DND-41 (cell line): Measurements from ENCODE around the gene CACNG3.

Source experiments
- ATAC-seq: fragments of 200-7000 bp; cut with Tn5 transposase; 3 replicates; pipeline ENCODE4 v1.9.1; 2021; ENCODE audit warnings: low read depth; ENCODE audit not compliant: insufficient read depth
- DNase-seq: peaks from one replicate; pipeline ENCODE4 v3.0.0-alpha.2; 2020
- H2AFZ ChIP-seq: 2 replicates; pipeline ENCODE4 v1.6.0; 2012; ENCODE audit warnings: low read depth, low read length
- H3K27ac ChIP-seq: 2 replicates; pipeline ENCODE4 v1.5.1; 2012; ENCODE audit warnings: low read length, inconsistent platforms
- H3K27me3 ChIP-seq: fragments of 200-600 bp; sonication (generic); 2 replicates; pipeline ENCODE4 v1.6.0; 2012; ENCODE audit warnings: low read length, mild to moderate bottlenecking, inconsistent platforms; ENCODE audit not compliant: insufficient read depth, poor library complexity
- H3K36me3 ChIP-seq: 2 replicates; pipeline ENCODE4 v1.5.1; 2012; ENCODE audit warnings: low read length, inconsistent platforms; ENCODE audit not compliant: insufficient read depth
- H3K4me1 ChIP-seq: 2 replicates; pipeline ENCODE4 v1.5.1; 2012; ENCODE audit warnings: mild to moderate bottlenecking, low read length; ENCODE audit not compliant: insufficient read depth
- H3K4me2 ChIP-seq: 2 replicates; pipeline ENCODE4 v1.6.0; 2012; ENCODE audit warnings: mild to moderate bottlenecking, moderate library complexity, low read length, inconsistent platforms; ENCODE audit not compliant: insufficient read depth
- H3K4me3 ChIP-seq, 2 experiments: fragments of 200-600 bp in 1 of 2; shearing (Covaris generic) in 1 of 2; 2 replicates each; pipeline ENCODE4 v1.5.1; 2012 to 2016; ENCODE audit warnings: inconsistent platforms in 2 of 2, low read length in 2 of 2, mild to moderate bottlenecking in 2 of 2, low read depth in 1 of 2, moderate library complexity in 1 of 2
- H3K79me2 ChIP-seq: 2 replicates; pipeline ENCODE4 v1.6.0; 2012; ENCODE audit warnings: low read length, inconsistent platforms; ENCODE audit not compliant: insufficient read depth
- H3K9ac ChIP-seq: 2 replicates; pipeline ENCODE4 v1.6.0; 2012; ENCODE audit warnings: low read depth, mild to moderate bottlenecking, inconsistent platforms, low read length, moderate library complexity
- H3K9me3 ChIP-seq: 2 replicates; pipeline ENCODE4 v1.5.1; 2012; ENCODE audit warnings: low read length, moderate library complexity, mild to moderate bottlenecking, inconsistent platforms; ENCODE audit not compliant: insufficient read depth, severe bottlenecking
- H4K20me1 ChIP-seq: 2 replicates; pipeline ENCODE4 v1.6.0; 2012; ENCODE audit warnings: low read length; ENCODE audit not compliant: insufficient read depth
- CTCF ChIP-seq: IDR thresholded peaks from 2 replicates; pipeline ENCODE4 v1.5.1; 2012; ENCODE audit warnings: borderline replicate concordance, low read length, moderate library complexity, mild to moderate bottlenecking; ENCODE audit not compliant: poor library complexity, severe bottlenecking; ENCODE audit errors: extremely low read depth
- EZH2 ChIP-seq: IDR thresholded peaks from 3 replicates; pipeline ENCODE4 v1.6.1; 2012; ENCODE audit warnings: borderline replicate concordance, low read depth, mild to moderate bottlenecking, moderate library complexity, low read length, inconsistent platforms; ENCODE audit not compliant: severe bottlenecking

The CACNG3 gene

GRCh38 chr16:24286741-24287405, 30.7 kb downstream of the CACNG3 start:
- no peak overlapping the region for H3K4me3 ChIP-seq
- no peaks in the 10 kb centered on the region for H4K20me1 ChIP-seq
- no peaks in the 10 kb centered on the region for H3K4me1 ChIP-seq
- H3K79me2 ChIP-seq = no peaks in the 10 kb centered on the region
- H3K9ac ChIP-seq = no peak overlapping the region
- no peak overlapping the region for H3K4me2 ChIP-seq
- no peaks in the 10 kb centered on the region for H3K9me3 ChIP-seq
- DNase-seq (no peak), ATAC-seq (no peak)
- no peak overlapping the region for H2AFZ ChIP-seq
- TF ChIP-seq EZH2 (no peak), CTCF (no peak)
- H3K27ac ChIP-seq = no peak overlapping the region
- peaks cover 5% of the 10 kb centered on the region for H3K27me3 ChIP-seq
- no peaks in the 10 kb centered on the region for H3K36me3 ChIP-seq

GRCh38 chr16:24288516-24288915, 32.4 kb downstream of the CACNG3 start:
- no peaks in the 10 kb centered on the region for H4K20me1 ChIP-seq
- no peak overlapping the region for H2AFZ ChIP-seq
- H3K9me3 ChIP-seq = no peaks in the 10 kb centered on the region
- no peak overlapping the region for H3K4me2 ChIP-seq
- no peak overlapping the region for H3K27ac ChIP-seq
- no peaks in the 10 kb centered on the region for H3K4me1 ChIP-seq
- no peaks in the 10 kb centered on the region for H3K36me3 ChIP-seq
- TF ChIP-seq CTCF (no peak), EZH2 (no peak)
- no peaks in the 10 kb centered on the region for H3K79me2 ChIP-seq
- DNase-seq (no peak), ATAC-seq (no peak)
- H3K9ac ChIP-seq = no peak overlapping the region
- H3K27me3 ChIP-seq = peaks cover 11% of the 10 kb centered on the region
- H3K4me3 ChIP-seq = no peak overlapping the region

- Histone ChIP-seq H3K36me3 (no peaks in the 10 kb centered on the region), H3K27ac (no peak overlapping the region), H3K4me2 (no peak overlapping the region), H2AFZ (no peak overlapping the region), H3K27me3 (peaks cover 13% of the 10 kb centered on the region), H4K20me1 (no peaks in the 10 kb centered on the region), H3K9ac (no peak overlapping the region), H3K79me2 (no peaks in the 10 kb centered on the region), H3K4me3 (no peak overlapping the region), H3K9me3 (no peaks in the 10 kb centered on the region), H3K4me1 (no peaks in the 10 kb centered on the region)
- TF ChIP-seq EZH2 = no peak
- TF ChIP-seq CTCF = no peak
- DNase-seq (no peak), ATAC-seq (no peak)
Observed at GRCh38 chr16:24289166-24289700, 33.1 kb downstream of the CACNG3 start.
